ENCODE data around the gene NCBP2L. TPM values are rescaled to one million over a fixed set of nuclear protein-coding genes. Genes with fewer than 3 reads are reported as not detected.

Gene NCBP2L
- total and polyA plus RNA-seq, 12 donors: 0.01 to 0.45 TPM; not detected in 10

DNA sequence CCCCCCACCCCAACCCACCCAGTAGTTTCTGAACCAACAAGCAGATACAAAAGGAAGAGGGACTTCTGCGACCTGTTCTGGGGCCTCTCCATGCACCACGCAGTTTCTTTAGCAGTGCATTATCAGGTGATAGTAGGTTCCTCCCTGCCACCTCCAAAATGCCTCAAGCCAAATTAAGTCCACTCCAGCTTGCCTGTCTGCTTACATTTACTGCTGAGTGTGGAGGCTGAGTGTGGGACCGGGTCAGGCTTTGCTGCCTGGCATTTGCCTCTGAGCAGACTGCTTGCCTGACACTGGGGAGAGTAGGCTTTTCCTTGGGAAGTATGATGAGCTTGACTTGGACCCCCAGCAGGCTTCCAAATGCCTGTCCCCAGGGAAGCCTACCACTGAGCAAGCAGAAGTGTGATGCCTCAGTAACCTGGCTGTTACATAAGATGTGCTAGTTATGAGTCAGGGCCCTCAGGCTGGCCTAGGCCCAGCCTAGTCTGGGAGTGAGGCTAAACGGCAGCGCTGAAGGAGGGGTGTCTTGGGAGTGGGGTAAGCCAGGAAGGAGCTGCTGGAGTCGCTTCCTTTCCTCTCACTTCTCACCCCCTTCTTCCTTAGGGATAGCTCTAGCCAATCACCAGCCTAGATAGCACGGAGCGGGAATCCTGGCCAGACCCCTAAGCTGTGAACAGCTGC lies 10.9 kb upstream of the NCBP2L start:
- DNase-seq: peak in 1 of 2 donors; percentile 31
- intact Hi-C loops (cut with DNase I): loop anchor here in 1 of 10 donors (5.0 kb wide), 1 partner anchor 39 kb away; no protein-coding TSS in a partner anchor
- WGBS, 2 donors: 55 to 68% methylated on average over 7 to 8 of the region's 8 CpGs
- no peaks in the 10 kb centered on the region for H3K9me3 ChIP-seq
- TF ChIP-seq CTCF (IDR thresholded peaks at IDR 0.05): no peak
- peak overlapping the region in 5 of 10 donors; percentile 10 to 58 (median 28) for H3K27ac ChIP-seq
- peak; percentile 78 to 95 (median 88) for ATAC-seq
- peaks cover 0 to 28% (median 0%) of the 10 kb centered on the region in 9 donors for H3K4me1 ChIP-seq
- H3K4me3 ChIP-seq: no peak overlapping the region
- H3K27me3 ChIP-seq: peaks cover 0 to 45% (median 0%) of the 10 kb centered on the region in 7 donors
- no peaks in the 10 kb centered on the region for H3K36me3 ChIP-seq

GRCh38 chrX:107768051-107768450 lies 9.5 kb upstream of the NCBP2L start:
- Histone ChIP-seq H3K27ac (no peak overlapping the region), H3K9me3 (no peaks in the 10 kb centered on the region), H3K27me3 (peaks cover 0 to 41% (median 0%) of the 10 kb centered on the region in 7 donors), H3K4me3 (no peak overlapping the region), H3K4me1 (peaks cover 0 to 26% (median 4%) of the 10 kb centered on the region in 9 donors), H3K36me3 (no peaks in the 10 kb centered on the region)
- DNase-seq (no peak), ATAC-seq (no peak)
- TF ChIP-seq CTCF (IDR thresholded peaks at IDR 0.05): no peak
- intact Hi-C loops (cut with DNase I): loop anchor here in 1 of 10 donors (5.0 kb wide), 1 partner anchor 41 kb away; no protein-coding TSS in a partner anchor
- 97 to 99% methylated on average over 3 of the region's 3 CpGs for WGBS, 2 donors

- intact Hi-C loops (cut with DNase I): loop anchor here in 6 of 10 donors (5.0 to 10.0 kb wide), 6 partner anchors 32 to 125 kb away; no protein-coding TSS in a partner anchor
Measured at GRCh38 chrX:107769581-107770317, 7.8 kb upstream of the NCBP2L start.

More at GRCh38 chrX:107769581-107770317, 7.8 kb upstream of the NCBP2L start:
- WGBS, 2 donors: 96 to 100% methylated on average over 7 of the region's 7 CpGs
- peaks cover 0 to 52% (median 0%) of the 10 kb centered on the region in 7 donors for H3K27me3 ChIP-seq
- H3K4me1 ChIP-seq: peaks cover 0 to 25% (median 4%) of the 10 kb centered on the region in 9 donors
- DNase-seq (no peak), ATAC-seq (no peak)
- H3K9me3 ChIP-seq: no peaks in the 10 kb centered on the region
- H3K36me3 ChIP-seq: no peaks in the 10 kb centered on the region
- H3K27ac ChIP-seq: no peak overlapping the region
- H3K4me3 ChIP-seq: no peak overlapping the region
- no peak for TF ChIP-seq CTCF (IDR thresholded peaks at IDR 0.05)

Measured in heart right ventricle (tissue), 16 donors.